SK-N-SH treated with all-trans-retinoic acid at 6 μM for 48 hours (cell line): ENCODE measurements around the gene FBXL17.

Source experiments
- PPARA ChIP-seq: fragments of 250-450 bp; sonication (Bioruptor Pico); IDR thresholded peaks from 2 replicates; pipeline ENCODE4 v1.5.0; 2020; ENCODE audit warnings: mild to moderate bottlenecking, borderline replicate concordance
- TSHZ2 ChIP-seq: fragments of 250-450 bp; sonication (Bioruptor Pico); IDR thresholded peaks from 2 replicates; pipeline ENCODE4 v1.5.0; 2020; ENCODE audit warnings: mild to moderate bottlenecking, moderate library complexity
- ZNF565 ChIP-seq: fragments of 450-650 bp; formaldehyde crosslinking; conservative IDR thresholded peaks from 2 replicates; pipeline ENCODE4 v1.5.0; 2020; ENCODE audit warnings: low read depth, mild to moderate bottlenecking, moderate library complexity

GRCh38 chr5:107812570-107813141 lies 569.2 kb downstream of the FBXL17 start:
- TF ChIP-seq TSHZ2 (CRISPR knock-in tag), result no peak
- no peak for TF ChIP-seq ZNF565 (CRISPR knock-in tag)
- no peak for TF ChIP-seq PPARA (CRISPR knock-in tag)
